Measurements from ENCODE around the gene FTO. TPM values are rescaled to one million over a fixed set of nuclear protein-coding genes. Genes with fewer than 3 reads are reported as not detected.

FTO gene
- total and polyA plus RNA-seq, 2 of the 13 experiments (the other 11 are each of a cell fraction or from before 2014, with no cell fraction given): 41.6 to 55.8 TPM

- peak; percentile 78 for TF ChIP-seq ZBTB25 (CRISPR knock-in tag; IDR thresholded peaks at IDR 0.05)
- TF ChIP-seq SKIL (CRISPR knock-in tag; IDR thresholded peaks at IDR 0.05; ENCODE audit: borderline replicate concordance): peak; percentile 85; the same call in 1 of the 2 replicates
- no peak for TF ChIP-seq U2AF2 (IDR thresholded peaks at IDR 0.05; ENCODE audit: low read depth, low read length)
- TF ChIP-seq ELF3 (CRISPR knock-in tag; IDR thresholded peaks at IDR 0.05): peak; percentile 78
- peak; percentile 55 for TF ChIP-seq GABPB1 (CRISPR knock-in tag; IDR thresholded peaks at IDR 0.05)
- TF ChIP-seq ZNF569 (CRISPR knock-in tag; IDR thresholded peaks at IDR 0.05; ENCODE audit: borderline replicate concordance): peak; percentile 63; the same call in 1 of the 2 replicates
- TF ChIP-seq, protein P1, sequence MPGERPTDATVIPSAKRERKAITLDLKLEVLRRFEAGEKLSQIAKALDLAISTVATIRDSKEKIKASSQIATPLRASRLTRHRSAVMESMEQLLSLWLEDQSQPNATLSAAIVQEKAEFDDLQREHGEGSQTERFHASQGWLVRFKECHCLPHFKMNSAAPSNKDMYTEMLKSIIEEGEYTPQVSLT (CRISPR knock-in tag; IDR thresholded peaks at IDR 0.05; ENCODE audit: borderline replicate concordance, low read depth): 0 out of 2 replicates have a peak, but pooled peaks have one; percentile 44
- no peak for TF ChIP-seq ZNF703 (CRISPR knock-in tag; IDR thresholded peaks at IDR 0.05; ENCODE audit: borderline replicate concordance)
- TF ChIP-seq ZFAT (CRISPR knock-in tag; conservative IDR thresholded peaks at IDR 0.05): no peak
- peak; percentile 84 for TF ChIP-seq HNRNPL (IDR thresholded peaks at IDR 0.05; ENCODE audit: low read depth, low read length)
- peak; percentile 57; the same call in 1 of the 2 replicates for TF ChIP-seq KMT2B (CRISPR knock-in tag; IDR thresholded peaks at IDR 0.05)
- TF ChIP-seq, protein P2, sequence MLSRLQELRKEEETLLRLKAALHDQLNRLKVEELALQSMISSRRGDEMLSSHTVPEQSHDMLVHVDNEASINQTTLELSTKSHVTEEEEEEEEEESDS (CRISPR knock-in tag; IDR thresholded peaks at IDR 0.05; ENCODE audit: borderline replicate concordance): no peak
- TF ChIP-seq USF2 (IDR thresholded peaks at IDR 0.05; ENCODE audit: low read depth, low read length): no peak
- no peak for TF ChIP-seq USF2 (CRISPR knock-in tag; IDR thresholded peaks at IDR 0.05; ENCODE audit: borderline replicate concordance)
- TF ChIP-seq HOXA9 (CRISPR knock-in tag; IDR thresholded peaks at IDR 0.05; ENCODE audit: borderline replicate concordance): no peak
- peak; percentile 16 for TF ChIP-seq JUND (CRISPR knock-in tag; IDR thresholded peaks at IDR 0.05)
- TF ChIP-seq GZF1 (CRISPR knock-in tag; IDR thresholded peaks at IDR 0.05): peak; percentile 85; the same call in 1 of the 2 replicates
- TF ChIP-seq FOXC1 (CRISPR knock-in tag; IDR thresholded peaks at IDR 0.05; ENCODE audit: borderline replicate concordance): peak; percentile 63; the same call in 1 of the 2 replicates
- TF ChIP-seq ZFP1 (CRISPR knock-in tag; IDR thresholded peaks at IDR 0.05): peak; percentile 58
- peak; percentile 65; the same call in 1 of the 2 replicates for TF ChIP-seq SIX1 (CRISPR knock-in tag; IDR thresholded peaks at IDR 0.05; ENCODE audit: borderline replicate concordance)
- TF ChIP-seq ZNF256 (CRISPR knock-in tag; conservative IDR thresholded peaks at IDR 0.05): no peak
- no peak; the same call in 1 of the 2 replicates for TF ChIP-seq ARID2 (CRISPR knock-in tag; IDR thresholded peaks at IDR 0.05; ENCODE audit: borderline replicate concordance)
- peak; percentile 95 for TF ChIP-seq NR2F2 (IDR thresholded peaks at IDR 0.05; ENCODE audit: borderline replicate concordance, low read depth)
- peak; percentile 97 for TF ChIP-seq ISL2 (CRISPR knock-in tag; IDR thresholded peaks at IDR 0.05)
- TF ChIP-seq CEBPB (IDR thresholded peaks at IDR 0.05; ENCODE audit: borderline replicate concordance, low read depth, low read length): peak; percentile 86
Observed at GRCh38 chr16:54165174-54165911, 461.4 kb downstream of the FTO start (continued).
